ENCODE measurements around the gene PSMD1. TPM values are rescaled to one million over a fixed set of nuclear protein-coding genes. Genes with fewer than 3 reads are reported as not detected.
"Not testable (repeated sequence)": the region's sequence is repeated elsewhere in the genome, so short reads cannot be mapped to it uniquely, and the experiment has no call there.

The PSMD1 gene
- total and polyA plus RNA-seq, 2 donors: 43.9 to 81.7 TPM

GRCh38 chr2:231189571-231190495, 133.2 kb downstream of the PSMD1 start:
- Histone ChIP-seq H3K27ac (ENCODE audit: low read depth) (peak overlapping the region; percentile 83), H3K4me3 (ENCODE audit: low read depth, low read length) (peak overlapping the region; percentile 32), H3K4me1 (ENCODE audit: insufficient read depth) (peaks cover 1% of the 10 kb centered on the region), H3K36me3 (ENCODE audit: insufficient read depth) (no peaks in the 10 kb centered on the region)
- no peak for DNase-seq (ENCODE audit: extremely low spot score)
- WGBS: 41% methylated on average over 22 of the region's 22 CpGs

- DNase-seq (ENCODE audit: extremely low spot score): no peak
- peak overlapping the region; percentile 83 for H3K27ac ChIP-seq (ENCODE audit: low read depth)
- no peaks in the 10 kb centered on the region for H3K4me1 ChIP-seq (ENCODE audit: insufficient read depth)
- WGBS: 11% methylated on average over 42 of the region's 42 CpGs
- no peaks in the 10 kb centered on the region for H3K36me3 ChIP-seq (ENCODE audit: insufficient read depth)
- peak overlapping the region; percentile 32 for H3K4me3 ChIP-seq (ENCODE audit: low read depth, low read length)
Measured at GRCh38 chr2:231190531-231191197, 134.0 kb downstream of the PSMD1 start.

GRCh38 chr2:231191896-231192872, 135.5 kb downstream of the PSMD1 start:
- WGBS: 41% methylated on average over 19 of the region's 19 CpGs
- peak; percentile 86 for DNase-seq (ENCODE audit: extremely low spot score)
- H3K27ac ChIP-seq (ENCODE audit: low read depth): no peak overlapping the region
- no peaks in the 10 kb centered on the region for H3K36me3 ChIP-seq (ENCODE audit: insufficient read depth)
- H3K4me3 ChIP-seq (ENCODE audit: low read depth, low read length): no peak overlapping the region
- no peaks in the 10 kb centered on the region for H3K4me1 ChIP-seq (ENCODE audit: insufficient read depth)

DNA sequence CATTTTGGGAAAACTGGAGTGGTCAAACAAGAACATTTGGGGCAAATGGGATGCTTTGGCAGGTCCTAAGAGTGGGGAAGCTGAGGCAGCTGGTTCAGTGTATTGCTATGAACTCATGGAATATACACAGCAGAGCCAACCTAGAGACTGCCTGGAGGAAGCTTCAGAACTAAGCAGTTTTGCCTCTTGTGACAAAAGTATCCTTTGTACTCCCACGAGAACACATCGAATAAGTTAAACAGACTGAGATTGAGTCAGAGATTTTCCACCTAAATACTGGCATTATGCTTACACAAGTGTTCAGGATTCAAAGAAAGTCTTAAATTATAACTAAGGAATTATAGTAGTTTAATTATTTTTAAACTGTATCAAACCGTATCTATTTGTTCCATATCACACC, 136.5 kb downstream of the PSMD1 start:
- Histone ChIP-seq H3K27ac (ENCODE audit: low read depth) (no peak overlapping the region), H3K4me1 (ENCODE audit: insufficient read depth) (no peaks in the 10 kb centered on the region)
- DNase-seq (ENCODE audit: extremely low spot score): no peak

GRCh38 chr2:231196592-231196991, 139.9 kb downstream of the PSMD1 start:
- WGBS: 91% methylated on average over 5 of the region's 5 CpGs
- no peaks in the 10 kb centered on the region for H3K4me1 ChIP-seq (ENCODE audit: insufficient read depth)
- DNase-seq (ENCODE audit: extremely low spot score): no peak
- no peaks in the 10 kb centered on the region for H3K36me3 ChIP-seq (ENCODE audit: insufficient read depth)
- no peak overlapping the region for H3K27ac ChIP-seq (ENCODE audit: low read depth)
- no peak overlapping the region for H3K4me3 ChIP-seq (ENCODE audit: low read depth, low read length)

More for the DNA sequence above, 136.5 kb downstream of the PSMD1 start:
- 81% methylated on average over 3 of the region's 3 CpGs for WGBS
- Histone ChIP-seq H3K36me3 (ENCODE audit: insufficient read depth) (no peaks in the 10 kb centered on the region), H3K4me3 (ENCODE audit: low read depth, low read length) (no peak overlapping the region)

DNA sequence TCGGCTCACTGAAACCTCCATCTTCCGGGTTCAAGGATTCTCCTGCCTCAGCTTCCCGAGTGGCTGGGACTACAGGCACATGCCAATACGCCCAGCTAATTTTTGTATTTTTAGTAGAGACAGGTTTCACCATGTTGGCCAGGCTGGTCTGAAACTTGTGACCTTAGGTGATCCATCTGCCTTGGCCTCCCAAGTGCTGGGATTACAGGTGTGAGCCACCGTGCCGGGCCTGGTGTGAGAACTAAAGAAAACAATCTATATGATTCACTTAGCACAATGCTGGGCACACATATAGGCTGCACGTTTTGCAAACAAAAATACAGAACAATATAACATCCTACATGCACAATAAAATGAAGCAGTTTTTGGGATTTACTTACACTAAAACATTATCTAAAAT, 140.5 kb downstream of the PSMD1 start:
- not testable (repeated sequence) for H3K4me1 ChIP-seq (ENCODE audit: insufficient read depth)

GRCh38 chr2:231197706-231198290, 141.1 kb downstream of the PSMD1 start:
- 25% methylated on average over 11 of the region's 11 CpGs for WGBS
- no peaks in the 10 kb centered on the region for H3K4me1 ChIP-seq (ENCODE audit: insufficient read depth)
- no peak overlapping the region for H3K27ac ChIP-seq (ENCODE audit: low read depth)
- H3K36me3 ChIP-seq (ENCODE audit: insufficient read depth): no peaks in the 10 kb centered on the region
- DNase-seq (ENCODE audit: extremely low spot score): no peak
- peak overlapping the region; percentile 78 for H3K4me3 ChIP-seq (ENCODE audit: low read depth, low read length)

More for the DNA sequence above, 140.5 kb downstream of the PSMD1 start:
- H3K27ac ChIP-seq (ENCODE audit: low read depth); H3K36me3 ChIP-seq (ENCODE audit: insufficient read depth); DNase-seq (ENCODE audit: extremely low spot score); H3K4me3 ChIP-seq (ENCODE audit: low read depth, low read length): not testable (repeated sequence)
- 91% methylated on average over 7 of the region's 7 CpGs for WGBS

GRCh38 chr2:231198291-231199173, 141.9 kb downstream of the PSMD1 start, which contains the start of gene ARMC9:
ARMC9 (plus strand) TSS chr2:231198631; CDS start chr2:231206239, 7,608 bp downstream.
- Histone ChIP-seq H3K4me3 (ENCODE audit: low read depth, low read length) (peak within 1 kb of the TSS; percentile 78), H3K36me3 (ENCODE audit: insufficient read depth) (no peaks in the 10 kb centered on the region), H3K4me1 (ENCODE audit: insufficient read depth) (no peaks in the 10 kb centered on the region), H3K27ac (ENCODE audit: low read depth) (no peak within 1 kb of the TSS)
- DNase-seq (ENCODE audit: extremely low spot score): no peak
- under 1% methylated on average over 83 of the region's 83 CpGs for WGBS

DNA sequence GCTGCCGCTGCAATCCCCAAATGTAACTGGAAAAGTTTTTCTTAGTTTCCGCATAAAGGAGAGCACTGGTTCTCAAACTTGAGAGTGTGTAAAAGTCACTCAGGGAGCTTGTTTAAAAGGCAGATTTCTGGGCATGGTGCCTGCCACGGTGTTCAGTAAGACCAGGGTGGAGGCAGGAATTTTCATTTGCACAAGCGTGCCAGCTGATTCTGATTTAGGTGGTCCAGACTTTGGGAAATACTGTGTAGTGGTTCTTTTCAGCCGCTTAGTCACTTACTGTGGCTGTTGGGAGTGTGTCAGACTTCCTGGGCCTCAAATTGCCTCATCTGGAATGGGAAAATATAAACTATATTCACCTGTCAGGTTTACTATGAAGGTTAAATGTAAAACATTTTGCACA, 142.6 kb downstream of the PSMD1 start:
- Histone ChIP-seq H3K4me3 (ENCODE audit: low read depth, low read length) (peak overlapping the region; percentile 78), H3K4me1 (ENCODE audit: insufficient read depth) (no peaks in the 10 kb centered on the region), H3K27ac (ENCODE audit: low read depth) (no peak overlapping the region), H3K36me3 (ENCODE audit: insufficient read depth) (no peaks in the 10 kb centered on the region)
- no peak for DNase-seq (ENCODE audit: extremely low spot score)
- 20% methylated on average over 5 of the region's 5 CpGs for WGBS

DNA sequence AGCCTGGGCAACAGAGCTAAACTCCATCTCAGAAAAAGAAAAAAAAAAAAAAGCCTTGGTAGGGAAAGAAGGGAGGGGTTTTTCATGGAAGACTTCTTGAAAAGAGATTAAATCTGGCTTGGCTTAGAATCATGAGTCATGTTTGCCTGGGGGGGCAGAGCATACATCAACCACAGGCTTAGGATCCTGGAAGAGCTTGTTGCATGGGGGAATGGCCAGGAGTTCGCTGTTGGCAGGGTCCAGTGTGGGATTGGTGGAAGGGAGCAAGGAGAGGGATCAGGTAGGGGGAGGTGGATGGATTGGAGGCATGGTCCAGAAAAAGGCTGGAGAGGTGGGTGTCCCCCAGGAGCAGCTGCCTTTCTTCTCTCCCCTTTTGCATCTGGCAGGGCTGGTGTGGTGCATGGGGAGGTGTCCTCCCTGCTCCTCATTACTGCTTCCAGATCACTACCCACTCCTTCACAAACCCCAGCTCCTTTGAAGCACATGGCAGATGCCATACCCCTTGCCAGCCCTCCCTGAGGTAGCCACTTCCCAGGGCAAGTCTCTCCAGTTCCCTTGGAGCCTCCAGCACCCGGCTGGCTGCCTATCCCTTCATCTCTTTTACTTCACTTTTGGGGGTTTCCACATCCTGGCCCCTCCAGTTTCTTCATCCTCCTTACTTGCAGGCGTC, 144.3 kb downstream of the PSMD1 start:
- Histone ChIP-seq H3K27ac (ENCODE audit: low read depth) (no peak overlapping the region), H3K4me3 (ENCODE audit: low read depth, low read length) (no peak overlapping the region), H3K36me3 (ENCODE audit: insufficient read depth) (no peaks in the 10 kb centered on the region), H3K4me1 (ENCODE audit: insufficient read depth) (no peaks in the 10 kb centered on the region)
- WGBS: 91% methylated on average over 3 of the region's 3 CpGs
- no peak for DNase-seq (ENCODE audit: extremely low spot score)

DNA sequence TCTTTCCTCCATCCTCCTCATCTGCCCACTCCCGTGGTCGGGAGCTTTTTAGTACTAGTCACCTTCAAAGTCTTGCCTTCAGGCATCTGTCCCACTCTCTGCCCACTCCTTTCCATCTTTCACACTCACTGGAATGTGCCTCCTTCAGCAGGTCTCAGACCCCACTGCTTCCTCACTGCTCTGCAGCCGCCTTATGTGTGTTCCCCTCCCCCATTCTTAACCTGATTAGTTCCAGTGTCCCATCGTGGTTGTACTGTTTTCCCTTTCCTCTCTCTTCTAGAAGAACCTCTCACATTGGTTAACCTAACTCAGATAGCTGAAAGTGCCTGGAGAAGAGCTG, 144.8 kb downstream of the PSMD1 start:
- DNase-seq (ENCODE audit: extremely low spot score): no peak
- no peaks in the 10 kb centered on the region for H3K36me3 ChIP-seq (ENCODE audit: insufficient read depth)
- H3K4me3 ChIP-seq (ENCODE audit: low read depth, low read length): no peak overlapping the region
- WGBS: 81% methylated on average over 4 of the region's 4 CpGs
- no peak overlapping the region for H3K27ac ChIP-seq (ENCODE audit: low read depth)
- no peaks in the 10 kb centered on the region for H3K4me1 ChIP-seq (ENCODE audit: insufficient read depth)

DNA sequence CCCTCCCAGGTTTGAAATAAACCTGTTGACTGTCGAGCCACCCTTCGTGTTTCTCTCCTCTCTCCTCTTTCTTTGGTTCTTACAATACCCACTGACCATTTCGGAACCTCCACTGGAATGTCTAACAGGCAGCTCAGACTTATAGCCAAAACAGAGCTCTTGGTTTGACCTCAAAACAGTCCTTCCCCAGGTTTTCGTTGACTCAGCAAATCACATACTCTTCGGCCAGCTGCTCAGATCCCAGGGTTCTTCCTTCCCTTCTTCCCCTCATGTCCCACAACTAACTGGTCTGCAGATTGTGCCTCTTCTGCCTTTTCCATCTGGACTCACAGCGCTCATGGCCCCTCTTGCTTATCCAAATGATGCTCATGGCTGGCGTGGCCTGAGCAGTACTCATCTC, 146.4 kb downstream of the PSMD1 start:
- no peaks in the 10 kb centered on the region for H3K4me1 ChIP-seq (ENCODE audit: insufficient read depth)
- no peak for DNase-seq (ENCODE audit: extremely low spot score)
- WGBS: 97% methylated on average over 7 of the region's 7 CpGs
- H3K36me3 ChIP-seq (ENCODE audit: insufficient read depth): no peaks in the 10 kb centered on the region
- H3K4me3 ChIP-seq (ENCODE audit: low read depth, low read length): no peak overlapping the region
- H3K27ac ChIP-seq (ENCODE audit: low read depth): no peak overlapping the region

All from urinary bladder (tissue), 4 donors.